ENCODE data around the gene FIGN. TPM values are rescaled to one million over a fixed set of nuclear protein-coding genes. Genes with fewer than 3 reads are reported as not detected.

FIGN gene
- total RNA-seq, 2 experiments from 2014 or later = not detected

DNA sequence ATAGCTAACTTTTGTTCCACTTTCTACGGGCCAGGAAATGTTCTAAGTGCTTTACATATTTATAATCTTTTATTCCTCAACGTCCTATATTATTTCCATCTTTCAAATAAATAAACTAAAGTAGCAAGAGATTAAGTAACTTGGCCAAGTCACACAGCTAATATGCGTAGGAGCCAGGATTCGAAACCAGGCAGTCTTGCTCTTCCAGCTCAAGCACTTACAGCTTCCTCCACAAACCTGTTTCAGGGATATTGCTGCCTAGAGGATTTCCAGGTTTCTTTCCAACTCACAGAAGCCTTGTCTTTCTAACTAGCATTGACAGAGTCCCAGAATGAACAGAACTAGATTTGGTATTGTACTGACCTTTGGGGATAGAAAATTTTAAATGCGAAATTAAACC, 102.5 kb downstream of the FIGN start:
- no peak overlapping the region for H3K27ac Mint-ChIP-seq
- H3K9me3 Mint-ChIP-seq = peaks cover 2% of the 10 kb centered on the region
- CTCF ChIA-PET = no interaction called here
- POLR2A ChIA-PET = no interaction called here
- DNase-seq = no peak
- no peaks in the 10 kb centered on the region for H3K4me1 Mint-ChIP-seq
- no peak overlapping the region for H3K4me3 Mint-ChIP-seq
- no peaks in the 10 kb centered on the region for H3K27me3 Mint-ChIP-seq
- no peaks in the 10 kb centered on the region for H3K36me3 Mint-ChIP-seq (ENCODE audit: low read depth)

DNA sequence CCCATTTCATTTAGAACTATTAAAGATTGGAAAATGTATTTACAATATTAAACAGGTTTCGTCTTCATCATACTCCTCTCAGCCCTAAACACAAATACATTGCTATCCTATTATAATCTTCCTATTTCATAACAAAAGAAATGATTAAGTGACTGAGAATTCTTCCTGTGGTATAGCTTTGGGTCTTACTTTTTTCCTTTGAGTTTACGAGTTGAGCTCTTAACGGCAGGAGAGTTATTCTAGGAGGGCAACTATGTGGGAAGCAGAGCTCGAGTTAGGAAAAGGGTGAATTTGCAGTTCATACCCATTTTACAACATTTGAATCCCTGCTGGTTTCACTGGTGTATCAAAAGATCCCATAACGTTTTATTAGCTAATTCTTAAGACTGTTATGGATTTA, 105.0 kb downstream of the FIGN start:
- Mint-ChIP-seq H3K4me3 (no peak overlapping the region), H3K27ac (no peak overlapping the region), H3K36me3 (ENCODE audit: low read depth) (no peaks in the 10 kb centered on the region), H3K4me1 (no peaks in the 10 kb centered on the region), H3K9me3 (peaks cover 2% of the 10 kb centered on the region), H3K27me3 (no peaks in the 10 kb centered on the region)
- ChIA-PET POLR2A (no interaction called here), CTCF (no interaction called here)
- no peak for DNase-seq

DNA sequence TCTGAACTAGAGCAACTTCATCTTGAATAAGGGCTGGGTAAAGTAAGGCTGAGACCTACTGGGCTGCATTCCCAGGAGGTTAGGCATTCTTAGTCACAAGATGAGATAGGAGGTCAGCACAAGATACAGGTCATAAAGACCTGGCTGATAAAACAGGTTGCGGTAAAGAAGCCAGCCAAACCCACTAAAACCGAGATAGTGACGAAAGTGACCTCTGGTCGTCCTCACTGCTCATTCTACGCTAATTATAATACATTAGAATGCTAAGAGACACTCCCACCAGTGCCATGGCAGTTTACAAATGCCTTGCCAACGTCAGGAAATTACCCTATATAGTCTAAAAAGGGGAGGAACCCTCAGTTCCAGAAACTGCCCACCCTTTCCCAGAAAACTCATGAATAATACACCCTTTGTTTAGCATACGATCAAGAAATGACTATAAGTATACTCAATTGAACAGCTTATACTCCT, 109.1 kb downstream of the FIGN start:
- DNase-seq = no peak
- no peak overlapping the region for H3K27ac Mint-ChIP-seq
- H3K4me1 Mint-ChIP-seq = no peaks in the 10 kb centered on the region
- H3K4me3 Mint-ChIP-seq = no peak overlapping the region
- H3K27me3 Mint-ChIP-seq = no peaks in the 10 kb centered on the region
- CTCF ChIA-PET = no interaction called here
- no peaks in the 10 kb centered on the region for H3K36me3 Mint-ChIP-seq (ENCODE audit: low read depth)
- H3K9me3 Mint-ChIP-seq = peaks cover 2% of the 10 kb centered on the region
- POLR2A ChIA-PET = no interaction called here

DNA sequence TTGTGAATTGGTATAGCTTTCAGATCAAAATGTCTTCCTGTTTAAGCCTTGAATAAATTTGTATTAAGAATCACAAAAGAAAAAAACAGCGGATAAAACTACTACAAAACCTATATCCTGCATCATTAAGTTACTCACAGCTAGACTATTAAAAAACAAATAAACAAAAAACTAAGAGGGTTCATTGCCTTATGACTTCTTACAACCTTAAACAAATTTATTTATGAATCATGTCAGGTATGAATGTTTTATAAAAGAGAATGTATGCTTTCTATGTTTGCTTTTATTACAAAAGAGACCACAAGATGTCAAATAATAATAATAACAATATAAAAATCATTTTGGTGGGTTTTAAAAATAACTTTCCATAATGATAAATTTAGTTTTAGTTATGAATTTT, 109.6 kb downstream of the FIGN start:
- Mint-ChIP-seq H3K9me3 (peaks cover 2% of the 10 kb centered on the region), H3K4me1 (no peaks in the 10 kb centered on the region), H3K27me3 (no peaks in the 10 kb centered on the region), H3K4me3 (no peak overlapping the region), H3K27ac (no peak overlapping the region), H3K36me3 (ENCODE audit: low read depth) (no peaks in the 10 kb centered on the region)
- ChIA-PET POLR2A (no interaction called here), CTCF (no interaction called here)
- no peak for DNase-seq

DNA sequence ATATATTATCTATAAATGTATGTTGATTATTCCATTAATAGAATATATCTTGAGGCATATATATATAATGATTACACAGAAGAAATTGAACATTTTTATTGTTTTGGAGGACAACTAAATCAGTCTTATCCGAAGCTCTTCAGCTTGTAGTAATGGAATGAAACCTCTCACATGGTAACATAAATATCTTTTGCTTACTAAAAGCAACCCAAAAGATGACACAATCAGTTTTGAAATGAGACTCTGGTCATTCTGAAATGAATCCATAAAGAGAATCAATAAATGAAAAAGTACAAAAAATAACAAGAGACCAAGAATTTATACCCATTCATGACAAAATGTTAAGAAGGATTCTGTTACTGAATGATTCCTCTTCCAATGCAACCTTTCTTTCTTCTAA, 110.2 kb downstream of the FIGN start:
- CTCF ChIA-PET = no interaction called here
- Mint-ChIP-seq H3K9me3 (no peaks in the 10 kb centered on the region), H3K36me3 (ENCODE audit: low read depth) (no peaks in the 10 kb centered on the region), H3K4me3 (no peak overlapping the region), H3K27me3 (no peaks in the 10 kb centered on the region), H3K27ac (no peak overlapping the region), H3K4me1 (no peaks in the 10 kb centered on the region)
- POLR2A ChIA-PET = no interaction called here
- DNase-seq = no peak

DNA sequence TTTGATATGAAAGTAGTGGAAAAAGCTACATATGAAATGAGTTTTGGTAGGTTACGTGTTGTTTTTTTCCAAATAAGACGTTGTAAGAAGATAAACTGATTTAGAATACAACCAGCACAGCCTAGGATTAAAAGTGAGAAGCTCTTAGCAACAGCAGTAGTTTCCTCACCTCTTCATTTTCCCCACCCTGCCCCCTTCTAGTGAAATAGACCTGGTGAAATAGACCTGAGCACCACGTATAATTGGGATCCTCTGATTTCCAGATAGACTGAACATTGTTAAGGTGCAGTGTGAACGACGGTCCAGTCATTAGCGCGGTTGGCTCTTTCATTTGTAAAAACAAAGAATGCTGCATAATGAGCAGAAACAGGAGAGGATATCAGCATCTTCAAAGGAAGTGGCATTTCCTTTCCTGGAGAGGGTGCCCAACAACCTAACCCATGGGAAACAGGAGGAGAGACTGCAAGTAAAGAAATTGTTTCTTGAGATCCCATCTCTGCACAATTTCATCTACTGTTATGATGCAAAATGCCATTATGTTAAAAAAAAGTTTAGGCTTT, 114.3 kb downstream of the FIGN start:
- Mint-ChIP-seq H3K4me1 (no peaks in the 10 kb centered on the region), H3K27me3 (no peaks in the 10 kb centered on the region), H3K4me3 (no peak overlapping the region), H3K36me3 (ENCODE audit: low read depth) (no peaks in the 10 kb centered on the region), H3K9me3 (no peaks in the 10 kb centered on the region), H3K27ac (no peak overlapping the region)
- ChIA-PET POLR2A (no interaction called here), CTCF (no interaction called here)
- no peak for DNase-seq

DNA sequence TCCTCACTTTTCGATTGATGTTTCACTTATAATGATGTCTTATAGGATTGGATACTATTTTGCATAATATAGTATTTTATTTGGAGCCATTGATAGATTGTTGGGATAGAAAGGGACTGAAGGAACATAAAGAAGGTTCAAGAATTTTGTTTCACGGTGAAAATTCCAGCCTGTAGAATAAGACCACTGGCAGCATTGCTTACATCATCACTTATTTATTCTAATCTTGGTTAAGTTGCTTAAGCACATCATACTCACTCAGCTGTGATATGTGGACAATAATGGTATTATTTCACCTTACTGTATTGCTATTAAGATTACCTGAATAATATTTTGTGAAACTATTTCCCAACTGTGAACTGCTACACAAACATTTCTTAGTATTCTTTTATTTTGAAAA, 118.3 kb downstream of the FIGN start:
- Mint-ChIP-seq H3K4me1 (no peaks in the 10 kb centered on the region), H3K9me3 (no peaks in the 10 kb centered on the region), H3K4me3 (no peak overlapping the region), H3K36me3 (ENCODE audit: low read depth) (no peaks in the 10 kb centered on the region), H3K27me3 (no peaks in the 10 kb centered on the region), H3K27ac (no peak overlapping the region)
- CTCF ChIA-PET = no interaction called here
- no peak for DNase-seq
- POLR2A ChIA-PET = no interaction called here

DNA sequence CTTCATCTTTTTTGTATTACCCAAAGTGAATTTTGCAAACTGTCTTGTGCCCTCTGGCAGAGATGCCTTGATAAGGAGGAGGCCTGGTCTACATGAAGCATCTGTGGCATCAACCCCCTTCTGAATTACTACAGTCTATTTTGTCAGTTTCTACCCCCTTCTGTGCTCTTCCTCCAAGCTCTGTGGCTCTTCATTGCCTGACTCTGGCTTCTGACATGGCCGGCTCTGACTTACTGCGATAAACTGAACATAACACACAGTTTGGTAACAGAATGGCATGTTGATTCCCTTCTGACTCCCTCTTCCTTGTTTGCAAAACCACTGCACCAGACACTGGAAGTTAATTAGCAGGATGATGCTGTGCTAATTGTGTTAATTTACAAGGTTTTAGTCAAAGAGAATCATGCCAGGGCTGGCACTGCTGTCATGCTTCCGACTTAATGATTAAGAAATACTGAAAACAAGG, 122.5 kb downstream of the FIGN start:
- POLR2A ChIA-PET = no interaction called here
- no peaks in the 10 kb centered on the region for H3K27me3 Mint-ChIP-seq
- no peak for DNase-seq
- no peaks in the 10 kb centered on the region for H3K4me1 Mint-ChIP-seq
- CTCF ChIA-PET = no interaction called here
- H3K9me3 Mint-ChIP-seq = no peaks in the 10 kb centered on the region
- no peaks in the 10 kb centered on the region for H3K36me3 Mint-ChIP-seq (ENCODE audit: low read depth)
- H3K4me3 Mint-ChIP-seq = no peak overlapping the region
- H3K27ac Mint-ChIP-seq = no peak overlapping the region

DNA sequence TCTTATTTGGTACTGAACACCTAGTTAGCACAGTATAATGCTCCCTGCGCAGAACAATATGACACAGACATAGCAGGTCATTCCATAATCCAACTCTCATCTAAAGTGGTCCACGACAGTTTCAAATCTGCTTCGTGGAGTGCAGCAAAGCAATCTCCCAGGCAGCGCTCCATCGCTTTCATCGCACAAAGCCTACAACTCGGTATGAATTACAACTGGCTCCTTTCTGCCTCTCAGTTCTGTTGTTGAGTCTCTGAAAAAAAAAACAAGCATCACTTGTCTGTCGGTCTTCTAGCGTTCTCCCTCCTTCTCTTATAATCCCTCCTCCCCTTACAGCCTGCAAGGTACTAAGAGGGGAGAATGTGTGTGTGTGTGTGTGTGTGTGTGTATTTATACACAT, 123.5 kb downstream of the FIGN start:
- H3K27me3 Mint-ChIP-seq = no peaks in the 10 kb centered on the region
- ChIA-PET CTCF (no interaction called here), POLR2A (no interaction called here)
- no peaks in the 10 kb centered on the region for H3K9me3 Mint-ChIP-seq
- H3K4me1 Mint-ChIP-seq = no peaks in the 10 kb centered on the region
- H3K4me3 Mint-ChIP-seq = no peak overlapping the region
- DNase-seq = no peak
- H3K36me3 Mint-ChIP-seq (ENCODE audit: low read depth) = no peaks in the 10 kb centered on the region
- no peak overlapping the region for H3K27ac Mint-ChIP-seq

DNA sequence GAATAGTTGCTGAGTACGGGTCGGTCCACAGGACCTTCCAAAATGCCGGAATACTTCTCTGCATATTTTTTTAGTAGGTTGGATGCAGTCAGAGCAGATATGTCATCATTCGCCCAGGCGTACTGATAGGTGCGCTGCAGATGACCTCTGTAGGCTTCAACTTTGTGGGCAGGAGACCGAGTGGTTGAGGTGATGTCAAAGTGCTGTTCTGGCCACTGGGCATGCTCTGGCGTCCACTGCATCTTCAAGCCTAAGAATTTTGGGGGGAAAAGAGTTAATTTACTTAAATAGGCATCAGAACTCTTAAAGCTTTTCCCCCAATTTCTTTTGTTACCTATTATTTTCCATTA, 124.3 kb downstream of the FIGN start:
- Mint-ChIP-seq H3K27ac (no peak overlapping the region), H3K27me3 (no peaks in the 10 kb centered on the region), H3K9me3 (no peaks in the 10 kb centered on the region), H3K4me3 (no peak overlapping the region), H3K4me1 (no peaks in the 10 kb centered on the region), H3K36me3 (ENCODE audit: low read depth) (no peaks in the 10 kb centered on the region)
- ChIA-PET POLR2A (no interaction called here), CTCF (no interaction called here)
- no peak for DNase-seq

DNA sequence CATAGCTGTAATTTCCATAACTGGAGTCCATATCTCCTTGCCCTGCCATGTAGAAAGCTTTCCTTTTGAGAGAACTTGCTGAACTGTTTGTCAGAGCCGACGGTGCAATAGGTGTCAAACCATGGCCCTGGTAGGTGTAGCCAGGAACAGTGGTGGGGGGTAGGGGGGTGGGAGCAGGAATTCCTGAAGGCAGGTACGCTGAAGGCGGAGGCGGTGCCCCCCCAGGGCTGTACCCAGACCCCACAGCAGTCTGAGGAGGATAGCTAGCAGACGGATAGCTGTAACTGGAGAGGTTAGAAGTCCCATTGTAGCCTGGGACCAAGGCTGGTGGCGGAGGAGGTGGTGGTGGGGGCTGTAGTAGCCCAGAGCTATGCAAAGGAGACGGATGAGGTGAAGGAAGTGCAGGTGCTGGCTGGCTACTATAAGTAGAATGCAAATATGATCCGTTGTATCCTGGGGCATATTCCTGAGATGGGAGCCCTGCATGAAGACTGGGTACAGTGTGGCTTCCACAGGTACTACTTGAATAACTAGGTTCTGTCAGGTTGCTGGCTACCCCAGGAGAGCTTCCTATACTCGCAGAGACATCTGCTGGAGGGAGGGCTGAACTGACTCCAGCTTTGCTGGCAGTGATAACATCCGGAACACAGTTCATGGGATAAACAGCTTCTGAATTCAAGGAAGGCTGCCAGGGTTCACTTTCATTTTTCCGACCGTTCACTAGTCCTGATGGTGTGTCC, 124.8 kb downstream of the FIGN start:
- POLR2A ChIA-PET = no interaction called here

DNA sequence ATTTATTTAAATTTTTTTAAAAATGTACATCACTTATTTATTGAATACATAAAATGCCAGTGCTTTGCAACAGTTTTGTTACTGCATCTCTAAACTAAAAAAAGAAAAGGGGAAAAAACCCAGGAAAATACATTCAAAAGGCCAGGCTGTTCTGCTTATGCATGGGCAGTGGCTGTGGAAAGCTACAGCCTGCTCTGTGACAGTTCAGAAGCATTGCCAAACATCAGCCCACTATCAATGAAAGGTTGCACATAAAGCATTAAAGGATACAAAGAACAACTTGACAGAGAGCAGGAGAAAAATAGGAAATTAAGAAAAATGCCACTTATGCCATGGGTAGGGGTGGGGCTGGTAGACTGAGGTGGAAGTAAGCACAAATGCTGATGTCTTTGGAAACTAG, 128.2 kb downstream of the FIGN start:
- Mint-ChIP-seq H3K9me3 (no peaks in the 10 kb centered on the region), H3K4me1 (no peaks in the 10 kb centered on the region), H3K4me3 (no peak overlapping the region), H3K27me3 (no peaks in the 10 kb centered on the region), H3K36me3 (ENCODE audit: low read depth) (no peaks in the 10 kb centered on the region), H3K27ac (no peak overlapping the region)
- CTCF ChIA-PET = no interaction called here
- no peak for DNase-seq
- POLR2A ChIA-PET = no interaction called here

More for the DNA sequence above, 124.8 kb downstream of the FIGN start:
- H3K27me3 Mint-ChIP-seq = no peaks in the 10 kb centered on the region
- DNase-seq = no peak
- H3K4me3 Mint-ChIP-seq = no peak overlapping the region
- CTCF ChIA-PET = no interaction called here
- no peak overlapping the region for H3K27ac Mint-ChIP-seq
- H3K4me1 Mint-ChIP-seq = no peaks in the 10 kb centered on the region
- no peaks in the 10 kb centered on the region for H3K9me3 Mint-ChIP-seq
- no peaks in the 10 kb centered on the region for H3K36me3 Mint-ChIP-seq (ENCODE audit: low read depth)

DNA sequence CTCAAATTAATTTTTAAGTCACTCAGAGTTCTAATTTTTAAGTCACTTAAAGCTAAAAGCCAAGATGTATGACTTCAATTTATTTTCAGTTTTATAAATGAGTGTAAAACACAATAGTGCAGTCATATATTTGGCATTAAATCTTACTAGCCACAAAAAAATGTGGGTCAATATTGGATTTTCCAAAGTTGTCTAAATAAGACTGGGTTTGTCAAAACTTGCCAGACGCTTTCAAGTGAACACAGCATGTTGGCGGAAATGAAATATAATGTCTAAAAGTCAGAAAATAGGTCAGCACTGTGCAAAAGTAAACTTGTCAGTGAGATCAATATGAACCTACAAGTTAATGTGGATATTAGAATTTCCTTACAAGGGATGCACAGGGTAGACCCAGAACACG, 128.9 kb downstream of the FIGN start:
- H3K9me3 Mint-ChIP-seq = no peaks in the 10 kb centered on the region
- no peaks in the 10 kb centered on the region for H3K27me3 Mint-ChIP-seq
- no peaks in the 10 kb centered on the region for H3K36me3 Mint-ChIP-seq (ENCODE audit: low read depth)
- ChIA-PET CTCF (no interaction called here), POLR2A (no interaction called here)
- no peak overlapping the region for H3K27ac Mint-ChIP-seq
- H3K4me3 Mint-ChIP-seq = no peak overlapping the region
- DNase-seq = no peak
- no peaks in the 10 kb centered on the region for H3K4me1 Mint-ChIP-seq

DNA sequence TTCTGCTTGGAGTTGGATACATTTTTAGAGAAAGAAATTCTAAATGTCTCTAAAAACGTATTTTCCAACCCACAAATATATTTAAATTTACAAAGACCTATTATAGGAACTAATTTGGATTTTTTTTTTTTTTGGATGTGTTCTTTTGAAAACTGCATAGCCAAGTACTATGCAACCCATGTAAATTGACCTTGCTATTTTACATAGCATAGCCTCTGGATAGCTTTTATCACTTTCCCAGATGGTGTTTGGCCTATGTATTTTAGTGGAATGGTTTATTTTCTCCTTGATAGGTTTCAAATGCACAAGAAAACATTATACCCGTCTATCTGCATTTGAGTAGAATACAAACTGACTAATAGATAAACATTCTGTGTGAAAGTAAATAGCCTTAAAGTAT, 130.0 kb downstream of the FIGN start:
- CTCF ChIA-PET = no interaction called here
- Mint-ChIP-seq H3K9me3 (no peaks in the 10 kb centered on the region), H3K36me3 (ENCODE audit: low read depth) (no peaks in the 10 kb centered on the region), H3K27ac (no peak overlapping the region), H3K27me3 (no peaks in the 10 kb centered on the region), H3K4me1 (no peaks in the 10 kb centered on the region), H3K4me3 (no peak overlapping the region)
- DNase-seq = no peak
- POLR2A ChIA-PET = no interaction called here
